WERI-Rb-1 (cell line): ENCODE results near the gene DICER1.

Experiments used
- DNase-seq: peaks from one replicate; pipeline ENCODE4 v3.0.0-alpha.2; 2020
- H3K27ac ChIP-seq: fragments of 250-450 bp; sonication (Bioruptor Pico); 2 replicates; pipeline ENCODE4 v1.5.1; 2020; ENCODE audit warnings: mild to moderate bottlenecking, moderate library complexity
- H3K27me3 ChIP-seq: fragments of 250-450 bp; sonication (Bioruptor Pico); 2 replicates; pipeline ENCODE4 v1.5.1; 2021; ENCODE audit warnings: mild to moderate bottlenecking, low read depth, moderate library complexity; ENCODE audit not compliant: insufficient read depth, severe bottlenecking
- H3K36me3 ChIP-seq: fragments of 250-450 bp; sonication (Bioruptor Pico); 2 replicates; pipeline ENCODE4 v1.5.1; 2020; ENCODE audit warnings: mild to moderate bottlenecking, moderate library complexity
- H3K4me3 ChIP-seq: 2 replicates; pipeline ENCODE4 v1.5.1; 2011; ENCODE audit warnings: low read depth, mild to moderate bottlenecking, control low read depth, low read length
- H3K9me3 ChIP-seq: fragments of 250-450 bp; sonication (Bioruptor Pico); 2 replicates; pipeline ENCODE4 v1.5.1; 2021; ENCODE audit warnings: mild to moderate bottlenecking, moderate library complexity; ENCODE audit not compliant: severe bottlenecking
- CTCF ChIP-seq: IDR thresholded peaks from 2 replicates; pipeline ENCODE4 v1.5.1; 2011; ENCODE audit warnings: low read depth, mild to moderate bottlenecking, control low read depth, inconsistent platforms, low read length

The DICER1 gene

DNA sequence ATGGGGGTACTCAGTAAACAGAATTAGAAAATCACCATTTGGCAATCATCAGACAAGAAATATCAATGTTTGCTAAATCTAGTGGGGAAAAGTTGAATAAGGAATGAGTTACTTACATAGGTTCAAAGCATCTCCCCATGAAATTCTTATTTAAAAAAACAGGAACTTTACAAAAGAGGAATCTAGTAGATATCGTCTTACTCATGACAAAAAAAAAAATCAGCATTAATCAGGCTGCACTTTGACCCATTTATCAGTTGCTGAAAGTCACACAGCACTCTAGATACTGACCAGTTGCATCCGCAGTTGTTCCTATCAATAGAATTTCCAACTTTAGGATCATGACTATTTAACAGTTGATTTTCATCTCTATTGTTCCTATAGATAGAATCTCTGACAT is 5.8 kb upstream of the DICER1 start:
- TF ChIP-seq CTCF: no peak
- H3K27me3 ChIP-seq: no peaks in the 10 kb centered on the region
- H3K36me3 ChIP-seq: no peaks in the 10 kb centered on the region
- DNase-seq: no peak
- no peaks in the 10 kb centered on the region for H3K9me3 ChIP-seq
- H3K4me3 ChIP-seq: no peak overlapping the region
- no peak overlapping the region for H3K27ac ChIP-seq

GRCh38 chr14:95162641-95163040 is 5.3 kb upstream of the DICER1 start:
- Histone ChIP-seq H3K27me3 (no peaks in the 10 kb centered on the region), H3K27ac (no peak overlapping the region), H3K9me3 (no peaks in the 10 kb centered on the region), H3K4me3 (no peak overlapping the region), H3K36me3 (no peaks in the 10 kb centered on the region)
- no peak for TF ChIP-seq CTCF
- no peak for DNase-seq

GRCh38 chr14:95157048-95157326 is 342 bp downstream of the DICER1 start:
- Histone ChIP-seq H3K9me3 (no peaks in the 10 kb centered on the region), H3K4me3 (peak overlapping the region; percentile 95), H3K27ac (peak overlapping the region; percentile 97), H3K36me3 (peaks cover 14% of the 10 kb centered on the region), H3K27me3 (no peaks in the 10 kb centered on the region)
- no peak for TF ChIP-seq CTCF
- DNase-seq: no peak

- no peak for TF ChIP-seq CTCF
- no peaks in the 10 kb centered on the region for H3K27me3 ChIP-seq
- H3K27ac ChIP-seq: peak overlapping the region; percentile 97
- DNase-seq: peak; percentile 28
- H3K9me3 ChIP-seq: no peaks in the 10 kb centered on the region
- H3K4me3 ChIP-seq: peak overlapping the region; percentile 95
- H3K36me3 ChIP-seq: peaks cover 14% of the 10 kb centered on the region
Observed at GRCh38 chr14:95156161-95157047, 925 bp downstream of the DICER1 start.

DNA sequence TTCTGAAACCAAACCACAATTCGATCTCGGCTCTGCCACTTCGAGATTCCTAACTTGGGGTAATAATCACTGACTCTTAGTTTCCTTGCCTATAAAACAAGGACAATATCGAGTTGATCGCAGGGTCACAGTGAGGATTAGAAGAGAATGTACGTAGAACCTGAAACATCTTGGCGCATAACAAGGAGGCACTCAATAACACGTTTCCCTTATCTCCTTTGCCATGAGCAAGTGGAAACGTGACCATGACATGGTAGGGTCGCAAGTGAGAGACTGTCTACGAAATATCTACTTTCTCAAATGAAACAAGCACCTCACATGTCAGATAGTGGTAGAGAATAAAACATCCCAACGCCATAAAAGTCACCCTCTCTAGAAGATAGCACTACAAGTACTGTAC is 2.3 kb downstream of the DICER1 start:
- peaks cover 14% of the 10 kb centered on the region for H3K36me3 ChIP-seq
- H3K27ac ChIP-seq: no peak overlapping the region
- TF ChIP-seq CTCF: no peak
- no peaks in the 10 kb centered on the region for H3K9me3 ChIP-seq
- H3K4me3 ChIP-seq: no peak overlapping the region
- H3K27me3 ChIP-seq: no peaks in the 10 kb centered on the region
- DNase-seq: no peak

- Histone ChIP-seq H3K9me3 (no peaks in the 10 kb centered on the region), H3K4me3 (no peak overlapping the region), H3K27me3 (no peaks in the 10 kb centered on the region), H3K27ac (no peak overlapping the region), H3K36me3 (peaks cover 14% of the 10 kb centered on the region)
- DNase-seq: no peak
- no peak for TF ChIP-seq CTCF
Observed at GRCh38 chr14:95153866-95154265, 3.5 kb downstream of the DICER1 start.
